ENCODE measurements around the gene ANKRD33. TPM values are rescaled to one million over a fixed set of nuclear protein-coding genes. Genes with fewer than 3 reads are reported as not detected.

The ANKRD33 gene
- total and polyA plus RNA-seq, 2 of the 13 experiments (the other 11 are each of a cell fraction or from before 2014, with no cell fraction given) = 0.04 TPM; not detected in 1

DNA sequence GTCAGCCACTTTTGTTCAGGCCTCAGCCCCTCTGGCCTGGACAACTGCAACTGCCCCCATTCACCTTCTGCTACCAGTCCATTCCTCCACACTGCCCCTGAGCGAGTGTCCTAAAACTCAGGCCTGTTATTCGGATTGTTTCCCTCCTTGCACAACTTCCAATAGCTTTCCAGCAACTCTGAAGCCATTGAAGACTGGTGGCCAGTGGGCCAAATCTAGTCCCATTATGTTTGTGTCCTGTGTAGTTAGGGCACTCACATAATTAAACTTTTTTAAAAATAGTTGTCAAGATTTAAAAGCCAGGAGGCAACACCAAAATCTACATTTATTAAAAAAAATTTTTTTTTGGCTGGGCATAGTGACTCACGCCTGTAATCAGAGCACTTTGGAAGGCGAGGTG is 21.6 kb upstream of the ANKRD33 start (continued):
- TF ChIP-seq KDM1A (CRISPR knock-in tag; IDR thresholded peaks at IDR 0.05) = no peak
- TF ChIP-seq, protein P1, sequence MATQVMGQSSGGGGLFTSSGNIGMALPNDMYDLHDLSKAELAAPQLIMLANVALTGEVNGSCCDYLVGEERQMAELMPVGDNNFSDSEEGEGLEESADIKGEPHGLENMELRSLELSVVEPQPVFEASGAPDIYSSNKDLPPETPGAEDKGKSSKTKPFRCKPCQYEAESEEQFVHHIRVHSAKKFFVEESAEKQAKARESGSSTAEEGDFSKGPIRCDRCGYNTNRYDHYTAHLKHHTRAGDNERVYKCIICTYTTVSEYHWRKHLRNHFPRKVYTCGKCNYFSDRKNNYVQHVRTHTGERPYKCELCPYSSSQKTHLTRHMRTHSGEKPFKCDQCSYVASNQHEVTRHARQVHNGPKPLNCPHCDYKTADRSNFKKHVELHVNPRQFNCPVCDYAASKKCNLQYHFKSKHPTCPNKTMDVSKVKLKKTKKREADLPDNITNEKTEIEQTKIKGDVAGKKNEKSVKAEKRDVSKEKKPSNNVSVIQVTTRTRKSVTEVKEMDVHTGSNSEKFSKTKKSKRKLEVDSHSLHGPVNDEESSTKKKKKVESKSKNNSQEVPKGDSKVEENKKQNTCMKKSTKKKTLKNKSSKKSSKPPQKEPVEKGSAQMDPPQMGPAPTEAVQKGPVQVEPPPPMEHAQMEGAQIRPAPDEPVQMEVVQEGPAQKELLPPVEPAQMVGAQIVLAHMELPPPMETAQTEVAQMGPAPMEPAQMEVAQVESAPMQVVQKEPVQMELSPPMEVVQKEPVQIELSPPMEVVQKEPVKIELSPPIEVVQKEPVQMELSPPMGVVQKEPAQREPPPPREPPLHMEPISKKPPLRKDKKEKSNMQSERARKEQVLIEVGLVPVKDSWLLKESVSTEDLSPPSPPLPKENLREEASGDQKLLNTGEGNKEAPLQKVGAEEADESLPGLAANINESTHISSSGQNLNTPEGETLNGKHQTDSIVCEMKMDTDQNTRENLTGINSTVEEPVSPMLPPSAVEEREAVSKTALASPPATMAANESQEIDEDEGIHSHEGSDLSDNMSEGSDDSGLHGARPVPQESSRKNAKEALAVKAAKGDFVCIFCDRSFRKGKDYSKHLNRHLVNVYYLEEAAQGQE (IDR thresholded peaks at IDR 0.05; ENCODE audit: borderline replicate concordance in 1 of 2, low read depth in 1 of 2, low read length in 2 of 2) = no peak
- TF ChIP-seq ZNF326 (CRISPR knock-in tag; IDR thresholded peaks at IDR 0.05; ENCODE audit: borderline replicate concordance) = no peak
- TF ChIP-seq THAP11 (CRISPR knock-in tag; IDR thresholded peaks at IDR 0.05) = no peak
- TF ChIP-seq IKZF4 (CRISPR knock-in tag; IDR thresholded peaks at IDR 0.05; ENCODE audit: borderline replicate concordance, low read depth, not compliant biosample characterization) = no peak

DNA sequence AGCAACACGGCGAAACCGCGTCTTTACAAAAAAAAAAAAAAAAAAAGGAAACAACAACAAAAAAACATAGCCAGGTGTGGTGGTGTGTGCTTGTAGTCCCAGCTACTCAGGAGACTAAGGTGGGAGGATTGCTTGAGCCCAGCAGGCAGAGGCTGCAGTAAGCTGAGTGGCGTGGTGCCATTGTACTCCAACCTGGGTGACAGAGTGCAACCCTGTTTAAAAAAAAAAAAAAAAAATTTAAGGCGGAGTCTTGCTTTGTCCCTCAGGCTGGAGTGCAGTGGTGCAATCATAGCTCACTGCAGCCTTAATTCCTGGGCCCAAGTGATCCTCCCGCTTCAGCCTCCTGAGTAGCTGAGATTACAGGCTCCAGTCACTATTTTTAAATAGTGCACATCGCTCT is 21.1 kb upstream of the ANKRD33 start:
- POLR2A ChIA-PET = interaction anchor here (1.1 kb wide), 2 partner anchors 11 to 53 kb away, joined by 3 read pairs; no protein-coding TSS in a partner anchor
- no peaks in the 10 kb centered on the region for H3K36me3 ChIP-seq (replicated peaks in 1 of 2; ENCODE audit: control insufficient read depth in 1 of 2, insufficient read depth in 2 of 2, low read length in 2 of 2)
- intact Hi-C loops (cut with micrococcal nuclease; ENCODE audit: unreplicated experiment) = no loop called here
- H3K4me2 ChIP-seq (ENCODE audit: low read depth, low read length) = no peak overlapping the region
- FAIRE-seq (no peak), ATAC-seq (peak; percentile 11; the same call in 2 of the 3 replicates), DNase-seq (ENCODE audit: low spot score) (no peak)
- H3K27ac ChIP-seq (ENCODE audit: extremely low read length, insufficient read depth, low read length) = no peak overlapping the region
- no peak overlapping the region for H3K4me3 ChIP-seq (replicated peaks in 1 of 3; ENCODE audit: insufficient read depth in 1 of 3, low read depth in 2 of 3, low read length in 3 of 3)
- H2AFZ ChIP-seq (ENCODE audit: low read length) = no peak overlapping the region
- CTCF ChIA-PET (ENCODE audit: low intra/inter-chr PET ratio, low total read pairs) = no interaction called here
- BruUV-seq (replicated peaks) = no TSS peak
- no peaks in the 10 kb centered on the region for H3K79me2 ChIP-seq (ENCODE audit: insufficient read depth, low read length)
- H3K9ac ChIP-seq (ENCODE audit: insufficient read depth, low read depth, low read length) = no peak overlapping the region
- WGBS (ENCODE audit: low lambda C conversion rate) = 41% methylated on average over 8 of the region's 8 CpGs
- no peaks in the 10 kb centered on the region for H3K9me3 ChIP-seq (ENCODE audit: low read length)
- in situ Hi-C loops (cut with HindIII; ENCODE audit: extremely low pct_ligation_motif_present, low pct_unique_long_range_greater_than_20kb) = no loop called here
- TF ChIP-seq, protein P2, sequence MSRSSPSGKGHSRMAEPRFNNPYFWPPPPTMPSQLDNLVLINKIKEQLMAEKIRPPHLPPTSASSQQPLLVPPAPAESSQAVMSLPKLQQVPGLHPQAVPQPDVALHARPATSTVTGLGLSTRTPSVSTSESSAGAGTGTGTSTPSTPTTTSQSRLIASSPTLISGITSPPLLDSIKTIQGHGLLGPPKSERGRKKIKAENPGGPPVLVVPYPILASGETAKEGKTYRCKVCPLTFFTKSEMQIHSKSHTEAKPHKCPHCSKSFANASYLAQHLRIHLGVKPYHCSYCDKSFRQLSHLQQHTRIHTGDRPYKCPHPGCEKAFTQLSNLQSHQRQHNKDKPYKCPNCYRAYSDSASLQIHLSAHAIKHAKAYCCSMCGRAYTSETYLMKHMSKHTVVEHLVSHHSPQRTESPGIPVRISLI (CRISPR knock-in tag; IDR thresholded peaks at IDR 0.05; ENCODE audit: borderline replicate concordance) = peak; percentile 74; the same call in 1 of the 2 replicates
- TF ChIP-seq ZNF441 (CRISPR knock-in tag; IDR thresholded peaks at IDR 0.05; ENCODE audit: borderline replicate concordance) (peak; percentile 58; the same call in 1 of the 2 replicates), ZSCAN29 (CRISPR knock-in tag; conservative IDR thresholded peaks at IDR 0.05) (no peak)
- TF ChIP-seq, protein P3, sequence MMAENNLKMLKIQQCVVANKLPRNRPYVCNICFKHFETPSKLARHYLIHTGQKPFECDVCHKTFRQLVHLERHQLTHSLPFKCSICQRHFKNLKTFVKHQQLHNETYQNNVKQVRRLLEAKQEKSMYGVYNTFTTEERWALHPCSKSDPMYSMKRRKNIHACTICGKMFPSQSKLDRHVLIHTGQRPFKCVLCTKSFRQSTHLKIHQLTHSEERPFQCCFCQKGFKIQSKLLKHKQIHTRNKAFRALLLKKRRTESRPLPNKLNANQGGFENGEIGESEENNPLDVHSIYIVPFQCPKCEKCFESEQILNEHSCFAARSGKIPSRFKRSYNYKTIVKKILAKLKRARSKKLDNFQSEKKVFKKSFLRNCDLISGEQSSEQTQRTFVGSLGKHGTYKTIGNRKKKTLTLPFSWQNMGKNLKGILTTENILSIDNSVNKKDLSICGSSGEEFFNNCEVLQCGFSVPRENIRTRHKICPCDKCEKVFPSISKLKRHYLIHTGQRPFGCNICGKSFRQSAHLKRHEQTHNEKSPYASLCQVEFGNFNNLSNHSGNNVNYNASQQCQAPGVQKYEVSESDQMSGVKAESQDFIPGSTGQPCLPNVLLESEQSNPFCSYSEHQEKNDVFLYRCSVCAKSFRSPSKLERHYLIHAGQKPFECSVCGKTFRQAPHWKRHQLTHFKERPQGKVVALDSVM (CRISPR knock-in tag; IDR thresholded peaks at IDR 0.05) = peak; percentile 91
- peaks cover 63% of the 10 kb centered on the region for H3K4me1 ChIP-seq (ENCODE audit: insufficient read depth, low read length)
- no peaks in the 10 kb centered on the region for H4K20me1 ChIP-seq (ENCODE audit: insufficient read depth, low read length)
- peaks cover 10 to 45% of the 10 kb centered on the region in 2 experiments; a peak in 4 of 5 replicates for H3K27me3 ChIP-seq (ENCODE audit: control insufficient read depth in 1 of 2, insufficient read depth in 2 of 2, low read length in 2 of 2)
